LHCN-M2 (cell line): ENCODE data around the gene DIDO1. TPM values are rescaled to one million over a fixed set of nuclear protein-coding genes. Genes with fewer than 3 reads are reported as not detected.

Experiments
- DNase-seq: peaks from one replicate; pipeline ENCODE4 v3.0.0-alpha.2; 2012; ENCODE audit warnings: low read depth
- total RNA-seq: library from RNA; depleted of rRNA; stranded (reverse); fragments of >200 nt; gene quantifications from 2 replicates; pipeline ENCODE4 v1.2.3, GENCODE V29; 2014

Gene DIDO1
- total RNA-seq, 1 experiment from 2014 or later = 33.1 TPM

DNA sequence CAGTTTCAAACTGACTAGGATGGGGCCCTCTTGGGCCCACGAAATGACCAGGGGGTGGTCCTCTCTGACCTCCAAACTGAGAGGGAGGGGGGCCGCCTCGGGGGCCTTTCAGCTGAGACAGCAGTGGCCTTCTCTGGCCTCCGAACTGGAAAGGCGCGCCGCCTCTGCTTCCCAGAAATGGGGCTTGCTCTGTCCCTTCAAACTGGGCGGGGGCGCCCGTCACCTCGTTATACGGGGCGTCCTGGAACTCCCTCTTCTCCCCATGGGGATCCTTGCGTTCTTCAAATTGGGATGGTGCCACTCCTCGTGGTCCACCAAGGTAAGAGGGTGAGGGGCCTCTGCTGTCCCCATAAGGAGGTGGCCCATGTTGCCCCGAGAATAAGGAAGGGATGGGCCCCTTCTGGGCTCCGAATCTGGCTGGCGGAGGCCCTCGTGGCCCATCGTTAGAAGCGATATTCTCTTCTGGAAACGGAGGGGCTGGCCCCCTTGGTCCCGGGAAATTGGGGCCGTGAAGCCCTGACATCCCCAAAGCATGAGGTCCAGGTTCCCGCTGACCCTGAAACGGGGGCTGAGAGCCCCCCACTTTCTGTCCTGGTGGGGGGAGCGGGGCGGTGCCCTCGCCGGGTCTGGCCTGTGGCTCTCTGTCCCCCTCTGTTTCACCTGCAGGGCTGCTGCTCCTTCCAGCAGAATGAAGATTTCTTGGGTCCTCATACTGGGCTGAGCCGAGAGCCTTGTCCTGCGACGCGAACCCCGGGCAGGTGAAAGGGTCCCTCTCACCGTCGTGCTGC is 46.0 kb downstream of the DIDO1 start:
- DNase-seq = no peak

DNA sequence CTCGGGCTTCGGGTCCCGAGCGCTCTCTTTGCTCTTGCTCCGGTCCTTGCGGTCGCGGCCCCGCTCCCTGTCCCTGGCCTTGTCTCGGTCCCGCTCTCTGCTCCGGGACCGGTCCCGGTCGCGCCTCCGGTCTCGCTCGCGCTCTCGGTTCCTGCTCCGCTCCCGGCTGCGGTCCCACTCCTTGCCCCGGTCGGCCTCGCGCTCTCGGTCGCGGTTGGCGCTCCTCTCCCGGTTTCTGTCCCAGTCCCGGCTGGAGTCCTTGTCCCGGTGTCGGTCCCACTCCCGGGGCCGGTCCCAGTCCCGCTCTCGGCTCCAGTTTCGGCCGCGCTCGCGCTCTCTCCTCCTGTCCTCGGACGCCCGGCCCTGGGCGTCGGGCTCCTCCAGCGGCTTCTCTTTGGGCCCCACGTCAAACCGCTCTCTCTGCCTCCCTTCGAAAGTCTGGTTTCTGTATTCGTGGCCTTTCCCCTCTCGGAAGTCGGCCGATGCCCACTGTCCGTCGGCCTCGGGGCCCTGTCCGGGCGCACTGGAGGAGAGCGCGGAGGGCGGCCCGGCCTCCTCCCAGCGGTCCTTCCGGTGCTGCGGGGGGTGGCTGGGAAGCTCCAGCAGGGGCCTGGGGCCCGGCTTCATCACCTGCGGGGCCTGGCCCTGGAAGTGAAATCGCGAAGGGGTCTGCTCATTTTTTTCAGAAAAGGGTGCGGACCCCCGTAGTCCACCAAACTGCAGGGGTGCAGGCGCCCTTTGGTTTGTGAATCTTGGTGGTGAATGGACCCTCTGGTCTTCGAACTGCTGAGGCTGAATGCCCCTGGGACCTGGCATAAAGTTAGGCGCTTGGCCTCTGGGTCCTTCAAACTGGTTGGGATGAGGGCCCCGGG is 46.8 kb downstream of the DIDO1 start:
- DNase-seq = no peak

DNA sequence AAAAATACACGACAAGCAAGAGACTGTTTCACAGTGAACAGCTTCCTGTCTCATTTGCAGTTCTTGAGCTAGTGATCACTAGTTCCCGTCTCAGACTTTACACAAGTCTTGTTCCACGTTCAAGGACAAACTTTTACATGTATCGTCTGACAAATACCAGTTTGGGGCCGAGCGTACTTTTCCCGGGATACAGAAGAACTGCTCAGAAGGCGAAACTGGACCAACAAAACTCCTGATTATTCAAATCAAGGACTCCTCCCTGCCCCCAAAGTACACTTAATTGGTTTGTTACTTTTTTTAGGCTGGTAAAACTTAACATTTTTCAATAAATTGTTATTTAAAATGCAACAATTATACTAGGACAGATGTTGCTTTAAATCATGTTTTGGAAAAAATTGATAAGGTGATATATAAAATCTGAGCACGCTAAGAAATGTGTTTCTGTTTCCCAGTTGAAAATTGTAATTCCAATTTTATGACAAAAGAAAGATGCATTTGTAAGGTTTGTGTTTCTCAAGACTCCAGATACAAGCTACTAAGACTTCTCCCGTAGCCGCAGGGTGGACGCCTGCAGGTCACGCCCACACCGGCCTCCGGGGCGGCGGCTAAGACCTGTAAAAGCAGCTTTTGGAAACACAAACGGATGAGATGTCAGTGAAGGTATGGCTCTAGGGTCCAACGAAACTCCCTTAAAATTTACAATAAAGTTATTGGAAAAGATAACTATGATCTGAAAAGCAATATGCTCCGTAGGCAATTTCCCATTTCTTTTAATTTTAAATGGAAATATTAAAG is 47.9 kb downstream of the DIDO1 start:
- no peak for DNase-seq

- no peak for DNase-seq
These were observed 49.1 kb downstream of the DIDO1 start for GRCh38 chr20:62876902-62877816.

DNA sequence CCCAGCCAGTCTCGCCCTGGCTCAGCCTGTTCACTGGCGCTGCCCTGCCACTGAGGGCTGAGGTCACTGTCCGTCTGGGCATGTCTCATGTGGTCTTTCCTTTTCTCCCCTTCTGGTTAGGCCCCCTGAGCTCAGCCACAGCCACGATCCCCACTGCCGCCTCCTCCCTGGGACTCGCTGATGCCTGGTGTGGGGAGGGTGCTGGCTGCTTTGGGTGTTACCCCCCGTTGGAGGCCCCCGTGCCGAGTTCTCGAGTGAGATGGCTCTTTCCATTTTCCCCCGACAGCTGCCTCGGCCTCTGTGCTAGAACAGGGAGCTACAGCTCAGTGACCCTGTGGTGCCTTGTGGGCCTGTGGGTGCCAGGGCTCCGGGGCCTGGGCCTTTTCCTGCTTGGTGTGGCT is 49.8 kb downstream of the DIDO1 start:
- no peak for DNase-seq

- DNase-seq = peak; percentile 86
These were observed 50.6 kb downstream of the DIDO1 start for GRCh38 chr20:62875419-62876361.

GRCh38 chr20:62874964-62875344 is 51.4 kb downstream of the DIDO1 start:
- no peak for DNase-seq

GRCh38 chr20:62873681-62874031 is 52.6 kb downstream of the DIDO1 start:
- peak; percentile 43 for DNase-seq

GRCh38 chr20:62873280-62873679 is 53.0 kb downstream of the DIDO1 start:
- no peak for DNase-seq

- no peak for DNase-seq
These were observed 53.4 kb downstream of the DIDO1 start for GRCh38 chr20:62872862-62873261.

DNA sequence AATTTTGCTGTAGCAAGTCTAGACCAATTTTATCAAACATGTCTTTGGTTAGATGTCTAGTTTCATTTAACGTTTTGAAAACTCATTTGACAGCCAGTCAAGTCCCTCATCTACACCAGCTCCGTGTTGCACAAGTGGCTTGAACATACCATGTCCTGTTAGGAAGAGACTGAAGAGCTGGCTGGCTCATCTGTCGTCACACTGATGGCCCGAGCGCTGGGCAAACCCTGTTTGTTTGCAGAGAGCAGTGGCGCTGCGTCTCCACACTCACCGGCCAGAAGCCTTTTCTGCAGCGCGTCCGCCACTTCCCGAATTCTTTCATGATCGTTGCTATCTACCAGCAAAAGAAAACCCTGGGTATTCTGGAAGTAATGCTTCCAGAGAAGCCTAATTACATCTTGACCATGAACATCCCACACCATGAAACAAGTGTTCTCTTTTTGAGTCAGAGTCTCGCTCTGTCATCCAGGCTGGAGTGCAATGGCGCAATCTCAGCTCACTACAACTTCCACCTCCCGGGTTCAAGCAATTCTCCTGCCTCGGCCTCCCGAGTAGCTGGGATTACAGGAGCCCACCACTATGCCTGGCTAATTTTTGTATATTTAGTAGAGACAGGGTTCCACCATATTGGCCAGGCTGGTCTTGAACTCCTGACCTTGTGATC is 54.0 kb downstream of the DIDO1 start:
- DNase-seq = no peak

- DNase-seq = no peak
These were observed 62.1 kb downstream of the DIDO1 start for GRCh38 chr20:62864207-62864606.

DNA sequence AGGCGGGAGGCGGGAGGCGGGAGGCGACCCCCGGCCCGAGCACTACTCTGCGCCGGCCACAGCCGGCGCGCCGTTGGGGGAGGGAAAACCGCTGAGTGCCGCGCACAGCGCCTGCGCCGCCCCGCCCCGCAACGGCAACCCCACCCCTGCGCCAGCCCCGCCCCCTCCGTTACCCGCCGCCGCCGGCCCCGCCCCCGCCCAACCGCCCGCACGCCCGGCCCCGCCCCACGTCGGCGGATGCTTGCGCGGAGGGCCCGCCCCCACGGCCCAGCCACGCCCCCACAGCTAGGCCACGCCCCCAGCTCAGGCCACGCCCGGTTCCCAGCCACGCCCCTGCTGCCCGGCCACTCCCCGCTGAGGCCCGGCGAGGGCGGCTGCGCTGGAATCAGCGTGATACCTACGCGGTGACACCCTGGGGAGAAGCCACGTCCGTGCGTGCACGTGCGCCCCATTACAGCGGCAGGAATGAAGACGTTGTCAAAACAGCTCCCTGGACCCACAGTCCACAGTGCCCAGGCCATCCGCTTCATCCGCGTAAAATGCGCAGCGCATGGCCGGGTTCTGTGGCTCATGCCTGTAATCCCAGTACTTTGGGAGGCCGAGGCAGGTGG is 64.5 kb downstream of the DIDO1 start, which contains the start of gene TCFL5:
TSS of gene TCFL5 (minus strand) at position 97 of the 611 bp plus-strand sequence. CDS start 152 bp downstream, outside the sequence.
- DNase-seq = peak; percentile 70

GRCh38 chr20:62860924-62861691 is 65.2 kb downstream of the DIDO1 start:
- DNase-seq = no peak

DNA sequence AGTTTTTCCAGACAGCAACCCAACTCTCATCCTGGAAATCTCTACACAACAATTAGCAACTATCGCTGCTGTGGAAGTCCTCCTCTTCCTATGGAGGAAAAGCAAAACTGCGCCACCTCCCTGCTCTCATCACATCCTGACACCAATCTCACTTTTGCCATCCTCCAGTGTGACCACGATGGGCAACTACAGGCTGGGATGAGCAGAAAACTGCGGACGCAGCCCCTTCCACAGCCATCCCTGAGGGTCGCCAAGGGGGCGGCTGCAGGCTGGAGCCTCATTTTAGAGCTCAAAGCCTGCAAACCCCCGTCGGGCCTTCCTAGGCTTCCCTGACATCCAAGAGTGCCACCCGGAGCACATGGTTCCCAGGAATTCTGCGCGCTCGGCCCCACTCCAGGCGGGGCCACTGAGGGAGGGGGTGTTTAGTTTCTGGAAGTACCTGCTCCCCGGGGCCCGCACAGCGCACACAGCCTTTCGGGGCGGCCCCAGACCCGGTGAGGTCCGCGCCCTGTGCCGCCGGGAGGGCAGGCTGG is 65.8 kb downstream of the DIDO1 start:
- no peak for DNase-seq

DNA sequence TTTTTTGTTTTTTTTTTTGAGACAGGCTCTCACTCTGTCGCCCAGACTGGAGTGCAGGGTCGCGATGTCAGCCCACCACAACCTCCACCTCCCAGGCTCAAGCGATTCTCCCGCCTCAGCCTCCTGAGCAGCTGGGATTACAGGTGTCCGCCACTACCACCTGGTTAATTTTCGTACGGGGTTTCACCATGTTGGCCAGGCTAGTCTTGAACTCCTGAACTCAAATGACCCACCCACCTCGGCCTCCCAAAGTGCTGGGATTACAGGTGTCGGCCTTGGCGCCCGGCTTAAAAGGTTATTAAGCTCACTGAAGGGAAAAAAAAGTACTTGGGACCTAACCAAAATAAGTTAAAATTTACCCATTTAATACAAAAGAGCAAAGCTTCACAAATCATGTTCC is 66.6 kb downstream of the DIDO1 start:
- DNase-seq = no peak

DNA sequence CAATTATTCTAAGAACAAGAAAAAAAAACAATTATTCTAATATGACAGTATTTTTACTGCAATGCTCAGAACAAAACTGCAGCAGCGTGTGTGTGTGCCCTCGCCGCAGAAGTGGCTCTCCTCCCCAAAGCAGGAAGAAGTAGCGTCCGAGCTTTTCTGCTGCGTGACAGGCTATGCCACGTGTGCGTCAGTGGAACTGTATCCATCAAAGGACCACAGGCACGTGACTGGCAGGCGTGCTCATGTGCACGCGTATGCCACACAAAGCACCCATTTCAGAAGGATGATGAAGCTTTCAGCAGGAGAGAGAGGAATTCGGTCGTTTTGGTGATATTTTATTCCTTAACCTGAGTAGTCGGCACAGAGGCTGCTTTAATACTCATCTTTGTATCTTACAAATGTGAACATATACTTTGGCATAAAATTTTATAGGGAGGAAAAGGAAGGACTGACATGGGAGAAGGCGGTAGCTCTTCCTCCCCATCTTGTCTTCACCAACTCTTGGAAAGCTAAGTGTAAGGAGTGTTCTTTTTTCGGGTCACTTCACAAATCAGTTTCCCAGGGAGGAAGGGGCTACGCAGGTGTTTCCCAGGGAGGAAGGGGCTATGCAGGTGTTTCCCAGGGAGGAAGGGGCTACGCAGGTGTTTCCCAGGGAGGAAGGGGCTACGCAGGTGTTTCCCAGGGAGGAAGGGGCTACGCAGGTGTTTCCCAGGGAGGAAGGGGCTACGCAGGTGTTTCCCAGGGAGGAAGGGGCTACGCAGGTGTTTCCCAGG is 68.1 kb downstream of the DIDO1 start:
- DNase-seq = no peak
